HEK293 (cell line): Measurements from ENCODE around the gene FOLR1.

Source experiments
- CTCF ChIP-seq: fragments of 450-650 bp; formaldehyde crosslinking; IDR thresholded peaks from 2 replicates; pipeline ENCODE4 v1.5.1; 2016; ENCODE audit warnings: missing biosample characterization, missing genetic modification characterization
- ZNF311 ChIP-seq: fragments of 450-650 bp; formaldehyde crosslinking; IDR thresholded peaks from 2 replicates; pipeline ENCODE4 v1.5.1; 2017; ENCODE audit warnings: missing biosample characterization, missing genetic modification characterization, borderline replicate concordance

- TF ChIP-seq ZNF311, result no peak
- no peak for TF ChIP-seq CTCF (tag by site-specific recombination)
Measured at GRCh38 chr11:72242141-72242540, 50.2 kb downstream of the FOLR1 start.
